Measurements from ENCODE around the gene NTF4.

DNA sequence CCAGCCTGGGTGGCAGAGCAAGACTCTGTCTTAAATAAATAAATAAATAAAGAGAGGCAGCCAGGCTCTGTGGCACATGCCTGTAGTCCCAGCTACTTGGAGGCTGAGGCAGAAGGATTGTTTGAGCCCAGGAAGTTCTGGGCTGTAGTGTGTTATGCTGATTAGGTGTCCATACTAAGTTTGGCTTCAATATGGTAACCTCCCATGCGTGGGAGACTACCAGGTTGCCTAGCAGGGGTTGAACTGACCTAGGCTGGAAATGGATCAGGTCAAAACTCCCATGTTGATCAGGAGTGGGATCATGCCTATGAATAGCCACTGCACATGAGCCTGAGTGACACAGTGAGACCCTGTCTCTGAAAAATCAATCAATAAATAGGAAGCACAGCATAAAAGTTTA lies 16.7 kb upstream of the NTF4 start:
- TF ChIP-seq CTCF (IDR thresholded peaks at IDR 0.05; ENCODE audit: low read length) (no peak), EZH2 (IDR thresholded peaks at IDR 0.05; ENCODE audit: borderline replicate concordance, low read length) (no peak)
